GM18508 (cell line): Measurements from ENCODE around the gene ATF4.

Experiments used
- ATAC-seq: cut with Tn5 transposase; IDR thresholded peaks from one replicate; pipeline ENCODE4 v1.9.1; 2021; ENCODE audit warnings: moderate number of reproducible peaks; ENCODE audit not compliant: insufficient read depth, unreplicated experiment

ATF4 gene

GRCh38 chr22:39520226-39521105 is at the start of gene ATF4:
Gene ATF4 (plus strand): TSS chr22:39520562. CDS start chr22:39521446, 884 bp downstream.
- ATAC-seq = peak; percentile 19

DNA sequence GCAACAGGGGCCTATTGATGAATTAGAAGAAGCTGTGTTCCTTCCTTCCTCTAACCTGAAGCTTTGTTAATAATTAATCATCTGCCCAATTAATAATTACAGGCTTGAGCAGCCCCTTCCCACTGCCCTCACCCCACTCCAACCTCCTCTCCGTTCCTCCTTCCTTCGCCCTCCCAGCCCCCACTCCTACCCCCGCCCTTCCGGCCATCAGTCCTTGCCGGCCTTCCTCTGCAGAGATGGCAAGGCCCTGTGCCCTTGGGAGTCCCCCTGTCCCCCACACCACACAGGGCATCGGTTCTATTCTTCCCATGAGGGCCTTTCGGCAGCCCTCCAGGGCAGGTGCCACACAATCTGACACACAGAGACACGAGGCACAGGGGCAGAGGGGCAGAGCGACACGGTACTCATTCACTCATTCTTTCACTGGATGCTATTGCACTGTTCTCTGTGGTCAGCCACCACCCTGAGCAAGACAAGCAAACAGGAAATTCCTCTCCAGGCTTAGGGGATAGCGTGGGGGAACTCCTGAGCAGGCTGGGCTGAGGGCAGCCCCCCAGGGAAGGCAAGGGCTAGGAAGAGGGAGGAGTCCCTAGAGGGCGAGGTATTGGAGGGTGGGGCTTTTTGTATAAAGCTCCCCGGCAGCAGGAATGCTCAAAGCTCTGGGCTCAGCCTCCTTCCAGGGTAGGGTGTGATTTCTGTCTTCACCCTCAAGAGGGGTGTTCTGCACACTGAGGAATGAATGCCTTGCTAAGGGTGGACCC is 48.8 kb upstream of the ATF4 start:
- ATAC-seq = peak; percentile 34

GRCh38 chr22:39472570-39473556 is 47.5 kb upstream of the ATF4 start:
- no peak for ATAC-seq

DNA sequence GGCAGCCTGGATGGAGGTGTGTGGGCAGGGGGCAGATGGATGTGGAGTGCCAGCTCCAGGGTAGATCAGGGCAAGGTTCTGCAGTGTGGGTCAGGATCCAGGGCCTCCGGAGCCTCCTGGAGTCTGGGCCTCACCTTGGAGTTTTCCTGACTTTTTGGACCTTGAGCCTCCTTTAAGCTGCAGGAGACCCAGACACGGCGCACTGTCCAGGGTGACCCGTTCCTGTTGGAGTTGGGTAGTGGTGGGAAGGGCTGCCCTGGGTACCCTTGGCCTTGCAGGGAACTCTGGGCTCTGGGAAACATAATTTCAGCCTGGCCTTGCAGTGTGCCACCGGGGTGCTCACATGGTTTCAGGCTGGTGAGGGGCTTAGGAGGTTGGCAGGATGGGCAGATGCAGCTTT is 46.5 kb upstream of the ATF4 start:
- no peak for ATAC-seq

GRCh38 chr22:39474351-39475111 is 45.8 kb upstream of the ATF4 start:
- no peak for ATAC-seq

DNA sequence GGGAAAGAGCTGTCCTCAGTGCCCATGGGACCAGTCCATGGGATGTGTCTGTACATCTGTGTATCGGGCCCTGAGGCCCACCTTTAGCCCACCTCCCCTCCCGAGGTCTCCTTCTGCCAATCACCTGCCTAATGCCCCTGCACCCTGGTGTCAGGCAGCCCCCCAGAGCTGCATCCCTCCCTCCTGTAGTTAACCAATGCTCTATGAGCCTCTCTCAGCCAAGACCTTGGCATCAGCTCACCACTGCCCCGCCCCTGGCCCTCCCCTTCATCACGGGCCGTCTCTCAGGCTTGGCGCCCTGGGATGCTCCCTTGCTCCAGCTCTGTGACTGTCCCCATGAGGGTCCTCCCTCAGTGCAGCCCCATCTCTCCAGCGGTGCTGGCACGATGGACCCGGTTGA is 45.0 kb upstream of the ATF4 start:
- no peak for ATAC-seq

GRCh38 chr22:39475902-39476301 is 44.5 kb upstream of the ATF4 start:
- ATAC-seq = no peak

DNA sequence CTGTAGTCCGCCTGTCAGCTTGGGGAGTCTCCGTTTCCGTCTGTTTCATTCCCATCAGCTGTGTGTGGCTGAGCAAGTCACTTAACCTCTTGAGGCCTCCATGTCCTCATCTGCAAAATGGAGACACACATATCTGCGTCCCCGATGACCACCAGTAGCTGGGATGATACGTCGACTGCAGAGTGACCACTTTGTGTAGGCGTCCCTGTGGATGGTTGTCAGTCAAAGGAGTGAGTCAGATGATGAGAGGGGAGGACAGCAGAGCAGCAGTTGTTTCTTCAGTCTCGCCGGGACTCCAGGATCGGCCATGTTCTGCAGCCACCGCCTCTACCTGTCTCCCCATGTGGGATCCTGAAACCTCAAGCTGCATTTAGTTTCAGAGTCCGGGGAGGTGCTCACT is 43.7 kb upstream of the ATF4 start:
- no peak for ATAC-seq

GRCh38 chr22:39477542-39477941 is 42.8 kb upstream of the ATF4 start:
- ATAC-seq = no peak

- no peak for ATAC-seq
These were observed 41.9 kb upstream of the ATF4 start for GRCh38 chr22:39478441-39478850.

DNA sequence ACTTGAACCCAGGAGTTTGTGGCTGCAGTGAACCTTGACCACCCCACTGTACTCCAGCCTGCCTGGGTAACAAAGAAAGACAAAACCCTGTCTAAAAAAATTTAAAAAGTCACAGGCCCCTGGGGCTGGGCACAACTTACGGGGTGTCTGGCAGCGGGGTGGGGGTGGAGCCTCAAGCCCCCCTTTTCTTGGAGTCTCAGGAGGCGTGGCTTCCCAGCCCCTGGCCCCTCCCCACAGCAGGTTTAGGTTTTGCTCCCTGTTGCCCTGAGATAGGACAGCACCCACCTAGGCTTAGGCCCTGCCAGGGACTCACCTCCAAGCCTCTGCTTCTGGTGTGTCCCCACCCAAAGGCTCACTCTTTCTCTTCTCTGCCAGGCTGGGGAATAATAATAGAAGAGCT is 41.1 kb upstream of the ATF4 start:
- ATAC-seq = no peak

GRCh38 chr22:39480557-39480956 is 39.8 kb upstream of the ATF4 start:
- no peak for ATAC-seq

DNA sequence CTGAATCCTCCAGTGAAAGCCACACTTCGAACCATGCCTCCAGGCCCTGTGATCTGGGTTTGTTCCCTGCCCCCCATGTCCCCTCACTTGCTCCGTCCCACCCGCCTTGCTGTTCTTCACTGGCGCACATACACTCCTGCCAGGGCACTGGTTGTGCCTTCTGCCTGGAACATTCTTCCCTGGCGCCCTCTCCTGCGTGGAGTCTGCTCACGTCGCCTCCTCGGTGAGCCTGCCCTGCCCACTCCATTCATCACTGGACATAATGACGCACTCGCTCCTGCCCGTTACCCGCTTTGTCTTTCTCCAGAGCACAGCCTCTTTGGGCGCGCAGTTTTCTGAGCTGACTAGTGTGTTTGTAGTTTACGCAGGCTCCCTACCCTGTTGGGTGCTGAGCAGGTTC is 39.3 kb upstream of the ATF4 start:
- no peak for ATAC-seq

GRCh38 chr22:39481595-39481994 is 38.8 kb upstream of the ATF4 start:
- no peak for ATAC-seq

DNA sequence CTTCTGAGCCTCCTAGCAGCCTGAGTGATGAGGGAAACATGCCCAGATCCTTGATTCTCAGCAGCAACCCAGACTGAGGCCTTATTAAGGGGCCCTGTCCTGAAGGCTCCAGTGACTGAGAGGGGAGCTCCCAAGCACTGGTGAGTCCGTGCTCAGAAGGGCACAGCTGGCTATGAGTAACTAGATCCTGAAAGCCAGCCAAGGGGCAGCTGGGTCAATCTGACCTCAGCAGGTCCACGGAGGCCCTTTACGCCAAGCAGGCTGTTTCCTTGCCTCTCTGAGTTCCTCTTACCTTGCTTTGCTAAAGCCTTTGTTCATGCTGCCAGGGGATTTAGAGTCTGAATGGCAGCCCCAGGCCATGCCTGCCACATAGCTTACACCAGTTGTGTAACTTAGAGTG is 37.6 kb upstream of the ATF4 start:
- no peak for ATAC-seq

GRCh38 chr22:39486951-39487825 is 33.2 kb upstream of the ATF4 start:
- no peak for ATAC-seq

DNA sequence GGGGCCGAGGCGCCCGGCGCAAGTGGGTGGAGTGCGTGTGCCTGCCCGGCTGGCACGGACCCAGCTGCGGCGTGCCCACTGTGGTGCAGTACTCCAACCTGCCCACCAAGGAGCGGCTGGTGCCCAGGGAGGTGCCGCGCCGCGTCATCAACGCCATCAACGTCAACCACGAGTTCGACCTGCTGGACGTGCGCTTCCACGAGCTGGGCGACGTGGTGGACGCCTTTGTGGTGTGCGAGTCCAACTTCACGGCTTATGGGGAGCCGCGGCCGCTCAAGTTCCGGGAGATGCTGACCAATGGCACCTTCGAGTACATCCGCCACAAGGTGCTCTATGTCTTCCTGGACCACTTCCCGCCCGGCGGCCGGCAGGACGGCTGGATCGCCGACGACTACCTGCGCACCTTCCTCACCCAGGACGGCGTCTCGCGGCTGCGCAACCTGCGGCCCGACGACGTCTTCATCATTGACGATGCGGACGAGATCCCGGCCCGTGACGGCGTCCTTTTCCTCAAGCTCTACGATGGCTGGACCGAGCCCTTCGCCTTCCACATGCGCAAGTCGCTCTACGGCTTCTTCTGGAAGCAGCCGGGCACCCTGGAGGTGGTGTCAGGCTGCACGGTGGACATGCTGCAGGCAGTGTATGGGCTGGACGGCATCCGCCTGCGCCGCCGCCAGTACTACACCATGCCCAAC is 32.4 kb upstream of the ATF4 start:
- no peak for ATAC-seq

- no peak for ATAC-seq
These were observed 31.7 kb upstream of the ATF4 start for GRCh38 chr22:39488563-39489083.
